RWPE2 (cell line): ENCODE data around the gene GSDMA.

Experiments
- ATAC-seq: fragments of 200-7000 bp; cut with Tn5 transposase; 3 replicates; pipeline ENCODE4 v1.9.1; 2021; ENCODE audit warnings: low read depth
- DNase-seq: peaks from one replicate; pipeline ENCODE4 v3.0.0-alpha.2; 2020; ENCODE audit warnings: low spot score
- H3K27ac ChIP-seq: fragments of 450-650 bp; 2 replicates; pipeline ENCODE4 v1.5.1; 2017; ENCODE audit warnings: mild to moderate bottlenecking; ENCODE audit not compliant: poor library complexity, severe bottlenecking
- H3K27me3 ChIP-seq: fragments of 250-450 bp; sonication (Bioruptor Pico); 2 replicates; pipeline ENCODE4 v1.5.1; 2021; ENCODE audit warnings: mild to moderate bottlenecking, moderate library complexity; ENCODE audit not compliant: insufficient read depth, poor library complexity, severe bottlenecking
- H3K36me3 ChIP-seq: fragments of 250-450 bp; sonication (Bioruptor Pico); 2 replicates; pipeline ENCODE4 v1.5.1; 2020; ENCODE audit warnings: low read depth, mild to moderate bottlenecking, moderate library complexity
- H3K4me1 ChIP-seq: fragments of 250-450 bp; sonication (Bioruptor Pico); 2 replicates; pipeline ENCODE4 v1.5.1; 2021; ENCODE audit warnings: mild to moderate bottlenecking, moderate library complexity; ENCODE audit not compliant: insufficient read depth, poor library complexity, severe bottlenecking
- H3K4me3 ChIP-seq: fragments of 250-450 bp; sonication (Bioruptor Pico); 2 replicates; pipeline ENCODE4 v1.5.1; 2021; ENCODE audit warnings: mild to moderate bottlenecking, moderate library complexity; ENCODE audit not compliant: severe bottlenecking
- H3K9me3 ChIP-seq: fragments of 250-450 bp; sonication (Bioruptor Pico); 2 replicates; pipeline ENCODE4 v1.5.1; 2021; ENCODE audit warnings: mild to moderate bottlenecking, moderate library complexity; ENCODE audit not compliant: severe bottlenecking
- TF ChIP-seq, protein P1 (sequence below): fragments of 450-650 bp; IDR thresholded peaks from one replicate; pipeline ENCODE4 v1.5.1; 2017; ENCODE audit warnings: mild to moderate bottlenecking, moderate library complexity; ENCODE audit not compliant: poor library complexity, severe bottlenecking

Gene GSDMA

DNA sequence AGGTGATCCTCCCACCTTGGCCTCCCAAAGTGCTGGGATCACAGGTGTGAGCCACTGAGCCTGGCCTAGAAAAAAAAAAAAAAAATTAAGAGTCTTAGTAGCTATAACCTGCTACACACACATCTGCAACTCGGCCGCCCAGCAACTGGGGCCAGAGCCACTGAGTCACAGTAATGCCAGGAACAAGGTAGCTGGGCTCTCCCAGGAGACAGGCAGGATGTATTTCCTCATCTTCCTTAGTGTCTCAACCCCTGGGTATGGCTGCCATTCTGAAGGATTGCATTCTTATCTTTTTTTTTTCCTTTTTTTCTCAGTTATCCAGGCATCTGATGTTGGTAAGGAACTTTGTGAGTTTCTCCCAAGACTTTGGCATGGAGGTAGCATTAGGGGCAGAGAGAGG, 10.7 kb downstream of the GSDMA start:
- H3K27me3 ChIP-seq: no peaks in the 10 kb centered on the region
- H3K4me1 ChIP-seq: peaks cover 4% of the 10 kb centered on the region
- TF ChIP-seq, protein P1, sequence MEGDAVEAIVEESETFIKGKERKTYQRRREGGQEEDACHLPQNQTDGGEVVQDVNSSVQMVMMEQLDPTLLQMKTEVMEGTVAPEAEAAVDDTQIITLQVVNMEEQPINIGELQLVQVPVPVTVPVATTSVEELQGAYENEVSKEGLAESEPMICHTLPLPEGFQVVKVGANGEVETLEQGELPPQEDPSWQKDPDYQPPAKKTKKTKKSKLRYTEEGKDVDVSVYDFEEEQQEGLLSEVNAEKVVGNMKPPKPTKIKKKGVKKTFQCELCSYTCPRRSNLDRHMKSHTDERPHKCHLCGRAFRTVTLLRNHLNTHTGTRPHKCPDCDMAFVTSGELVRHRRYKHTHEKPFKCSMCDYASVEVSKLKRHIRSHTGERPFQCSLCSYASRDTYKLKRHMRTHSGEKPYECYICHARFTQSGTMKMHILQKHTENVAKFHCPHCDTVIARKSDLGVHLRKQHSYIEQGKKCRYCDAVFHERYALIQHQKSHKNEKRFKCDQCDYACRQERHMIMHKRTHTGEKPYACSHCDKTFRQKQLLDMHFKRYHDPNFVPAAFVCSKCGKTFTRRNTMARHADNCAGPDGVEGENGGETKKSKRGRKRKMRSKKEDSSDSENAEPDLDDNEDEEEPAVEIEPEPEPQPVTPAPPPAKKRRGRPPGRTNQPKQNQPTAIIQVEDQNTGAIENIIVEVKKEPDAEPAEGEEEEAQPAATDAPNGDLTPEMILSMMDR: no peak
- H3K9me3 ChIP-seq: no peaks in the 10 kb centered on the region
- no peak overlapping the region for H3K4me3 ChIP-seq
- peak; percentile 78 for ATAC-seq
- H3K27ac ChIP-seq: peak overlapping the region; percentile 31
- H3K36me3 ChIP-seq: no peaks in the 10 kb centered on the region
- DNase-seq: no peak

DNA sequence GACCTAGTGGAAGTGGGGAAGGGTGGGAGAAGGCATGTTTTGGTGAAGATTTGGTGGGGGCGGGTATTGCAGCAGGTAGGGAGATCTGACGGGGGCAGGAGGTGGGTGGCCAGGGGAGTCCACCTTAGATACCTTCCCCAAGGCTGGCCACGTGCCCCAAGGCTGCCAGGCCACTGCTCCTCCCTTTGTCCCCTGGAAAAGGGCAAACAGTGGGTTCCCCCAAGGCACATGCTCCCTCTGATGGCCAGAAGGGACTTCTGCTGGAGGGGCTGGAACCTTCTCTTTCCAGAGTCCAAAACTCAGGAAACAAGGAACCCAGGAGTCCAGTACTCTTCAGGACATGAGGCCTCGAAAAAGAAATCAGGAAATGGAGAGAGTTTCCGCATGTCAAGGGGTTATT, 11.6 kb downstream of the GSDMA start:
- TF ChIP-seq, protein P1: no peak
- no peaks in the 10 kb centered on the region for H3K27me3 ChIP-seq
- peak overlapping the region; percentile 31 for H3K27ac ChIP-seq
- H3K4me3 ChIP-seq: no peak overlapping the region
- H3K9me3 ChIP-seq: no peaks in the 10 kb centered on the region
- H3K4me1 ChIP-seq: peaks cover 9% of the 10 kb centered on the region
- DNase-seq: no peak
- no peaks in the 10 kb centered on the region for H3K36me3 ChIP-seq
- ATAC-seq: no peak

DNA sequence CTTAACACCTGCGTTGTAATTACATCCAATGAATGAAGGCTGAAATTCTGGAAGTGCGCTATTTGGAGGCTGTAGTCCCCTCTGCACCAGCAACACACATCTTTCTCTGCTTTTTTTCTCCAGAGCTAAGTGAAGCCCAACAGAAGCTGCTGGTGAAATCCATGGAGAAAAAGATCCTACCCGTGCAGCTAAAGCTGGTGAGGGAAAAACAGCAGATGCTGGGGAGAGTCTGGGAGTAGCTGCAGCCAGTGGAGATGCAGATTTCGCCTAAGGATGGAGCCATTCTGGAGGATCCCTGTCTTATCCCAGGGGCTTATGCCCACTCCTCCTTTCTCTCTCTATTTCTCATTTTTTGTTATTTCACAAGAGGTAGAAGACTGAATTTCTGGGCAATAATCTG, 13.0 kb downstream of the GSDMA start:
- peaks cover 16% of the 10 kb centered on the region for H3K4me1 ChIP-seq
- H3K27ac ChIP-seq: no peak overlapping the region
- ATAC-seq (no peak), DNase-seq (no peak)
- H3K36me3 ChIP-seq: no peaks in the 10 kb centered on the region
- H3K4me3 ChIP-seq: no peak overlapping the region
- TF ChIP-seq, protein P1: no peak
- H3K9me3 ChIP-seq: no peaks in the 10 kb centered on the region
- no peaks in the 10 kb centered on the region for H3K27me3 ChIP-seq

DNA sequence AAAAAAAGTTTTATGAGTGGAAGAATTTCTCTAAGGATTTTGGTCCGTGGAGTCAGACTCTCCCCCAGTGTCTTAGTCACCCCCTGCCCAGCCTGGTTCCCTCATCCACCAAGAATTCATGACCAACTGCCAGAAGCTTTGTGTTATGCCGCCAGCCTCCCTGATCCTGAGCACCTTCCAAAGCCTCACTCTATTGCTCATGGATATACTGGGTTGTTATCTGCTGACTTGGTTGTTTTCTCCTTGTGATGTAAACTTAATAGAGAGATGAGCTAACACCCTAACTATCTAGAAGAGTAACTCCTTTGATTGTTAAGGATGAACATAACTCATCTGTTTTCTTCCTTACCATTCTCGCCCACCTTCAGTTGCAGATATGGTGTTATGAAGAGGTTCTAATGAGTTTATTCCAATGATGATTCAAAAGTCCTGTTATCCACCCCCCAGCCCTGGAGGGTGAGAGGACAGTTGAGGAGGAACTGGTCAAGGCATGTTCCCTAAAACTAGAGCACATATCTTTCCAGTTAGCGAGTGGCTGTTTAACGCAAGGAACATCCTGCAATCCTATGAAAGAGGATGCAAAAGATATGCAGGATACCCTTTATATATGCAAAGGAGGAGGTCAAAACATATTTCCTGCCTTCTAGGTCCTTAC, 16.3 kb downstream of the GSDMA start:
- H3K4me3 ChIP-seq: no peak overlapping the region
- DNase-seq (no peak), ATAC-seq (peak; percentile 35)
- H3K27me3 ChIP-seq: no peaks in the 10 kb centered on the region
- H3K27ac ChIP-seq: peak overlapping the region; percentile 89
- H3K36me3 ChIP-seq: peaks cover 22% of the 10 kb centered on the region
- peaks cover 19% of the 10 kb centered on the region for H3K4me1 ChIP-seq
- TF ChIP-seq, protein P1: no peak
- no peaks in the 10 kb centered on the region for H3K9me3 ChIP-seq

DNA sequence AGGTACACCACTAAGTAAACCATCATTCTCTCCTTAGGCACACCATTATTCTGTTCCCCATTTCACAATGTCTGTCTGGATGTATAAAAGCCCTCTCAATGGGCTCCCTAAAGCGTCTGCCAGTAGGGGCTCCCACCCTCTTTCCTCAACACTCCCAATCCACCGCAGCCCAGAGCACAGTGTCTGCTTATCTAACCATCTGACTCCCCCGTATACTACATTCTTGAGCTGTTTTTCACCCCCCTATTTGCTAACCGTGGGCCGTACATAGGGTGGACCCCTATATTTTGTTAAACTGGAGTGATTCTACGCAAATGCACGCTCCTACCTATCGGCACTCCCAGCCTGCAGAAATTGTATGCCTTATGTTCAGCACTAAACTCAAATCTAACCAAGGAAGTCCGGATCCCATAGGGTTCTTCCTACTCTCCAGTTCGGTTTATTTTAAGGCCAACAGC, 17.1 kb downstream of the GSDMA start:
- Histone ChIP-seq H3K27ac (peak overlapping the region; percentile 89), H3K4me3 (peak overlapping the region; percentile 96), H3K4me1 (peaks cover 19% of the 10 kb centered on the region), H3K27me3 (no peaks in the 10 kb centered on the region), H3K36me3 (peaks cover 30% of the 10 kb centered on the region), H3K9me3 (no peaks in the 10 kb centered on the region)
- ATAC-seq (peak; percentile 18), DNase-seq (no peak)
- TF ChIP-seq, protein P1: no peak
